Right lobe of liver (tissue), 4 donors: ENCODE data around the gene NFASC.

Experiments used
- POLR2A ChIP-seq: fragments of 450-650 bp; IDR thresholded peaks from one replicate; pipeline ENCODE4 v1.6.1; 2017; ENCODE audit warnings: antibody characterized with exemption, mild to moderate bottlenecking
- TF ChIP-seq, protein P1 (sequence below), 4 donors: fragments of 200-600 bp in 3 of 4; fragments of 450-650 bp in 1 of 4; IDR thresholded peaks; one replicate each; pipeline versions ENCODE4 v1.5.1 to v1.8.0; 2016 to 2022; ENCODE audit warnings: antibody characterized with exemption in 4 of 4, mild to moderate bottlenecking in 2 of 4
- donor health status: DM: no; HTN: no; CAD: no.
- donor health status: DM: no; HTN: no; CAD: no.
- donor health status: DM: no; HTN: yes; CAD: no.

DNA sequence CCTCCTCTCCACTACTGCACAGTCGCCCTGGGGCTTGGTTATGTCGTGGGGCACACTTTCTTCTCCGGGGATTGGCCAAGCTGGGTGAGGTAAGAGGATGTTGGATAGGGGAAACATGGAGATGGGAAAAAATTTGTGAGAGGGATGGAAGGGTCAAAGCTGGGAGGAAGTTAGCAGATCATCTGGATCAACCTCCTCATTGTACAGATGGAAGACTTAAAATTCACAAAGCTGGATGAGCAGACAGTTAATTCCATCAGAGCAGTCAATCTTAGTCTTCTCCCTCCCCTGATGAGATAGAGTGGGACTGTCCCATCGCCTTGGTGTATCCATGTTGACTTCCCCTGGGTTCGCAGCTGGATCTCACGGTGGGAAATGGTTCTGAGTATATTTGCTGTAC is 102.8 kb downstream of the NFASC start:
- TF ChIP-seq, protein P1, sequence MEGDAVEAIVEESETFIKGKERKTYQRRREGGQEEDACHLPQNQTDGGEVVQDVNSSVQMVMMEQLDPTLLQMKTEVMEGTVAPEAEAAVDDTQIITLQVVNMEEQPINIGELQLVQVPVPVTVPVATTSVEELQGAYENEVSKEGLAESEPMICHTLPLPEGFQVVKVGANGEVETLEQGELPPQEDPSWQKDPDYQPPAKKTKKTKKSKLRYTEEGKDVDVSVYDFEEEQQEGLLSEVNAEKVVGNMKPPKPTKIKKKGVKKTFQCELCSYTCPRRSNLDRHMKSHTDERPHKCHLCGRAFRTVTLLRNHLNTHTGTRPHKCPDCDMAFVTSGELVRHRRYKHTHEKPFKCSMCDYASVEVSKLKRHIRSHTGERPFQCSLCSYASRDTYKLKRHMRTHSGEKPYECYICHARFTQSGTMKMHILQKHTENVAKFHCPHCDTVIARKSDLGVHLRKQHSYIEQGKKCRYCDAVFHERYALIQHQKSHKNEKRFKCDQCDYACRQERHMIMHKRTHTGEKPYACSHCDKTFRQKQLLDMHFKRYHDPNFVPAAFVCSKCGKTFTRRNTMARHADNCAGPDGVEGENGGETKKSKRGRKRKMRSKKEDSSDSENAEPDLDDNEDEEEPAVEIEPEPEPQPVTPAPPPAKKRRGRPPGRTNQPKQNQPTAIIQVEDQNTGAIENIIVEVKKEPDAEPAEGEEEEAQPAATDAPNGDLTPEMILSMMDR (IDR thresholded peaks at IDR 0.05), result no peak
- no peak for TF ChIP-seq POLR2A
